Peyer's patch (tissue), 4 donors: ENCODE results near the gene KAT7.

Experiments used
- POLR2A ChIP-seq, 2 donors: fragments of 450-650 bp; IDR thresholded peaks; one replicate each; pipeline ENCODE4 v1.5.1; 2017; ENCODE audit warnings: antibody characterized with exemption in 2 of 2, mild to moderate bottlenecking in 2 of 2, moderate library complexity in 2 of 2
- TF ChIP-seq, protein P1 (sequence below), 6 experiments: fragments of 450-650 bp in 4 of 6; fragments of 200-600 bp in 2 of 6; sonication (generic) in 1 of 6; IDR thresholded peaks; one replicate each; pipeline ENCODE4 v1.5.1; 2017 to 2019; ENCODE audit warnings: antibody characterized with exemption in 6 of 6, mild to moderate bottlenecking in 3 of 6, moderate library complexity in 1 of 6

DNA sequence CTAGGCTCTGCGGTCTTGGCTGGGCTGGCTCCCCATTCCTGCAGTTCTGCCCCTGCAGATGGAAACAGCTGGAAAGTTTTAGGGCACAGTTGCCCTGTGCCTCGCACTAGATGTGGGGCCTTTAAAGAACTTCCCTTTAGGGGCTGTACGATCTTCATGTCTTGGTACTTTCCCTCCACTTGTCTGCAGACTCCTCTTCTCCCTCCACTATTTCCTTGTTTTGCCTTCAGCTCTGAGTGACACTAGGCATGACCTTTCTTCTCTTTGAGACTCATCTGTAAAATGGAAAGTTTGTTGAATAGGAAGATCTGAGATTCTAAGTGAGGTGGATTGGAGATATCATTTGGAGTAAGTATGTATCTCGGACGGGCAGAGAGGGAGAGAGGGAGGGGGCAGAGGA is 65.6 kb downstream of the KAT7 start:
- TF ChIP-seq, protein P1, sequence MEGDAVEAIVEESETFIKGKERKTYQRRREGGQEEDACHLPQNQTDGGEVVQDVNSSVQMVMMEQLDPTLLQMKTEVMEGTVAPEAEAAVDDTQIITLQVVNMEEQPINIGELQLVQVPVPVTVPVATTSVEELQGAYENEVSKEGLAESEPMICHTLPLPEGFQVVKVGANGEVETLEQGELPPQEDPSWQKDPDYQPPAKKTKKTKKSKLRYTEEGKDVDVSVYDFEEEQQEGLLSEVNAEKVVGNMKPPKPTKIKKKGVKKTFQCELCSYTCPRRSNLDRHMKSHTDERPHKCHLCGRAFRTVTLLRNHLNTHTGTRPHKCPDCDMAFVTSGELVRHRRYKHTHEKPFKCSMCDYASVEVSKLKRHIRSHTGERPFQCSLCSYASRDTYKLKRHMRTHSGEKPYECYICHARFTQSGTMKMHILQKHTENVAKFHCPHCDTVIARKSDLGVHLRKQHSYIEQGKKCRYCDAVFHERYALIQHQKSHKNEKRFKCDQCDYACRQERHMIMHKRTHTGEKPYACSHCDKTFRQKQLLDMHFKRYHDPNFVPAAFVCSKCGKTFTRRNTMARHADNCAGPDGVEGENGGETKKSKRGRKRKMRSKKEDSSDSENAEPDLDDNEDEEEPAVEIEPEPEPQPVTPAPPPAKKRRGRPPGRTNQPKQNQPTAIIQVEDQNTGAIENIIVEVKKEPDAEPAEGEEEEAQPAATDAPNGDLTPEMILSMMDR (IDR thresholded peaks at IDR 0.05), result no peak
- no peak for TF ChIP-seq POLR2A (IDR thresholded peaks at IDR 0.05)
